ENCODE measurements around the gene ESRRA. TPM values are rescaled to one million over a fixed set of nuclear protein-coding genes. Genes with fewer than 3 reads are reported as not detected.
A peak's percentile ranks its signal among the peaks of the same experiment; 100 is the strongest.

Gene ESRRA
- total and polyA plus RNA-seq, 9 of the 15 experiments (the other 6 are each of a cell fraction or from before 2014, with no cell fraction given): 0.27 to 89.7 (median 23.7) TPM

DNA sequence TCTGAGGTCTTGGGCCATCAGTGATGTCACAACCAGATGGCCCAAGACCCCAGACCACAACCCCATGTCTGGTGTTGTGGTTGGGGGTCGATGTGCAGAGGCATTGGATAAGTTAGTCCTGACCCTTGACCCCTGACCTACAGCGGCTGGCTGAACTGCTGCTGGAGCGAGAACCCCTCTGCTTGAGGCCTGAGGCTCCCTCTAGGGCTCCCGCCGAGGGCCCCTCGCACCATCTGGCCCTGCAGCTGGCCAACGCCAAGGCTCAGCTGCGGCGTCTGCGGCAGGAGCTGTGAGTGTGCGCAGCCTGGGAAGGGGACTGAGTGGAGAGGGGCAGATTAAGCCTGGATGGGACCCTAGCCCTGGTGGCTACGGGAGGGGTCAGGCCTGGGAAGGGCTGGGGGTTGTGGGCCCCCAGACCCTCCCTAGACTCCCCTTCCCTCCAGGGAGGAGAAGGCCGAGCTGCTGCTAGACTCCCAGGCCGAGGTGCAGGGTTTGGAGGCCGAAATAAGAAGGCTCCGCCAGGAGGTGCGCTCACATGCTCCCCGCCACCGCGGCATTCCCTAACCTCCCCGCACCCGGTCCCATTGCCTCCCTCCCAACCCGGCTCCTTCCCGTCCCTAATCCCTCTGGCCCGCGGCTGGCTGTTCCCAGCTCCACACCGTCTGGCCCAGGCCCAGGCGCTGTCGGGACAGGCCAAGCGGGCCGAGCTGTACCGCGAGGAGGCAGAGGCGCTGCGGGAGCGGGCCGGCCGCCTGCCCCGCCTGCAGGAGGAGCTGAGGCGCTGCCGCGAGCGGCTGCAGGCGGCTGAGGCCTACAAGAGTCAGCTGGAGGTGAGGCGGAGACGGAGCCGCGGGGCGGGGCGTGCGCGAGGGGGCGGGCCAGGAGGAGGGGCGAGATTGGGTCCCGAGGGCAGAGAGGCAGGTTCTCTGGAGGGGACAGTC, 36.8 kb downstream of the ESRRA start (continued):
- TF ChIP-seq, protein P1, sequence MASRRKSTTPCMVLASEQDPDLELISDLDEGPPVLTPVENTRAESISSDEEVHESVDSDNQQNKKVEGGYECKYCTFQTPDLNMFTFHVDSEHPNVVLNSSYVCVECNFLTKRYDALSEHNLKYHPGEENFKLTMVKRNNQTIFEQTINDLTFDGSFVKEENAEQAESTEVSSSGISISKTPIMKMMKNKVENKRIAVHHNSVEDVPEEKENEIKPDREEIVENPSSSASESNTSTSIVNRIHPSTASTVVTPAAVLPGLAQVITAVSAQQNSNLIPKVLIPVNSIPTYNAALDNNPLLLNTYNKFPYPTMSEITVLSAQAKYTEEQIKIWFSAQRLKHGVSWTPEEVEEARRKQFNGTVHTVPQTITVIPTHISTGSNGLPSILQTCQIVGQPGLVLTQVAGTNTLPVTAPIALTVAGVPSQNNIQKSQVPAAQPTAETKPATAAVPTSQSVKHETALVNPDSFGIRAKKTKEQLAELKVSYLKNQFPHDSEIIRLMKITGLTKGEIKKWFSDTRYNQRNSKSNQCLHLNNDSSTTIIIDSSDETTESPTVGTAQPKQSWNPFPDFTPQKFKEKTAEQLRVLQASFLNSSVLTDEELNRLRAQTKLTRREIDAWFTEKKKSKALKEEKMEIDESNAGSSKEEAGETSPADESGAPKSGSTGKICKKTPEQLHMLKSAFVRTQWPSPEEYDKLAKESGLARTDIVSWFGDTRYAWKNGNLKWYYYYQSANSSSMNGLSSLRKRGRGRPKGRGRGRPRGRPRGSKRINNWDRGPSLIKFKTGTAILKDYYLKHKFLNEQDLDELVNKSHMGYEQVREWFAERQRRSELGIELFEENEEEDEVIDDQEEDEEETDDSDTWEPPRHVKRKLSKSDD (conservative IDR thresholded peaks at IDR 0.05; ENCODE audit: low read length): no peak
- TF ChIP-seq MIER1 (IDR thresholded peaks at IDR 0.05; ENCODE audit: low read depth) (no peak), PRMT5 (CRISPR knock-in tag; IDR thresholded peaks at IDR 0.05) (peak; percentile 45; the same call in 1 of the 2 replicates), RFX1 (IDR thresholded peaks at IDR 0.05) (no peak), ZFP30 (CRISPR knock-in tag; IDR thresholded peaks at IDR 0.05; ENCODE audit: borderline replicate concordance) (no peak), FOXJ2 (tag; IDR thresholded peaks at IDR 0.05) (no peak), CBFA2T3 (IDR thresholded peaks at IDR 0.05) (0 out of 2 replicates have a peak, but pooled peaks have one; percentile 23), ETS2 (tag; IDR thresholded peaks at IDR 0.05; ENCODE audit: borderline replicate concordance, poor library complexity, severe bottlenecking) (no peak), RFX5 (IDR thresholded peaks at IDR 0.05; ENCODE audit: low read depth, low read length) (no peak), EZH2 (IDR thresholded peaks at IDR 0.05; ENCODE audit: borderline replicate concordance, low read depth, low read length) (no peak), TGIF2 (CRISPR knock-in tag; IDR thresholded peaks at IDR 0.05) (no peak), SRSF9 (IDR thresholded peaks at IDR 0.05; ENCODE audit: borderline replicate concordance, low read depth, low read length) (no peak), HNRNPUL1 (IDR thresholded peaks at IDR 0.05; ENCODE audit: low read length) (no peak), GATAD2A (IDR thresholded peaks at IDR 0.05) (0 out of 2 replicates have a peak, but pooled peaks have one; percentile 63), ZNF165 (CRISPR knock-in tag; IDR thresholded peaks at IDR 0.05; ENCODE audit: borderline replicate concordance) (no peak), PHF20 (IDR thresholded peaks at IDR 0.05; ENCODE audit: partially characterized antibody) (peak; percentile 73), PTRF (tag; IDR thresholded peaks at IDR 0.05) (no peak), ZNF507 (tag; conservative IDR thresholded peaks at IDR 0.05) (no peak)
- TF ChIP-seq, protein P2, sequence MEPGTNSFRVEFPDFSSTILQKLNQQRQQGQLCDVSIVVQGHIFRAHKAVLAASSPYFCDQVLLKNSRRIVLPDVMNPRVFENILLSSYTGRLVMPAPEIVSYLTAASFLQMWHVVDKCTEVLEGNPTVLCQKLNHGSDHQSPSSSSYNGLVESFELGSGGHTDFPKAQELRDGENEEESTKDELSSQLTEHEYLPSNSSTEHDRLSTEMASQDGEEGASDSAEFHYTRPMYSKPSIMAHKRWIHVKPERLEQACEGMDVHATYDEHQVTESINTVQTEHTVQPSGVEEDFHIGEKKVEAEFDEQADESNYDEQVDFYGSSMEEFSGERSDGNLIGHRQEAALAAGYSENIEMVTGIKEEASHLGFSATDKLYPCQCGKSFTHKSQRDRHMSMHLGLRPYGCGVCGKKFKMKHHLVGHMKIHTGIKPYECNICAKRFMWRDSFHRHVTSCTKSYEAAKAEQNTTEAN (CRISPR knock-in tag; IDR thresholded peaks at IDR 0.05): no peak
- TF ChIP-seq, protein P3, sequence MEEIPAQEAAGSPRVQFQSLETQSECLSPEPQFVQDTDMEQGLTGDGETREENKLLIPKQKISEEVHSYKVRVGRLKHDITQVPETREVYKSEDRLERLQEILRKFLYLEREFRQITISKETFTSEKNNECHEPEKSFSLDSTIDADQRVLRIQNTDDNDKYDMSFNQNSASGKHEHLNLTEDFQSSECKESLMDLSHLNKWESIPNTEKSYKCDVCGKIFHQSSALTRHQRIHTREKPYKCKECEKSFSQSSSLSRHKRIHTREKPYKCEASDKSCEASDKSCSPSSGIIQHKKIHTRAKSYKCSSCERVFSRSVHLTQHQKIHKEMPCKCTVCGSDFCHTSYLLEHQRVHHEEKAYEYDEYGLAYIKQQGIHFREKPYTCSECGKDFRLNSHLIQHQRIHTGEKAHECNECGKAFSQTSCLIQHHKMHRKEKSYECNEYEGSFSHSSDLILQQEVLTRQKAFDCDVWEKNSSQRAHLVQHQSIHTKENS (CRISPR knock-in tag; IDR thresholded peaks at IDR 0.05): no peak
- TF ChIP-seq, protein P4, sequence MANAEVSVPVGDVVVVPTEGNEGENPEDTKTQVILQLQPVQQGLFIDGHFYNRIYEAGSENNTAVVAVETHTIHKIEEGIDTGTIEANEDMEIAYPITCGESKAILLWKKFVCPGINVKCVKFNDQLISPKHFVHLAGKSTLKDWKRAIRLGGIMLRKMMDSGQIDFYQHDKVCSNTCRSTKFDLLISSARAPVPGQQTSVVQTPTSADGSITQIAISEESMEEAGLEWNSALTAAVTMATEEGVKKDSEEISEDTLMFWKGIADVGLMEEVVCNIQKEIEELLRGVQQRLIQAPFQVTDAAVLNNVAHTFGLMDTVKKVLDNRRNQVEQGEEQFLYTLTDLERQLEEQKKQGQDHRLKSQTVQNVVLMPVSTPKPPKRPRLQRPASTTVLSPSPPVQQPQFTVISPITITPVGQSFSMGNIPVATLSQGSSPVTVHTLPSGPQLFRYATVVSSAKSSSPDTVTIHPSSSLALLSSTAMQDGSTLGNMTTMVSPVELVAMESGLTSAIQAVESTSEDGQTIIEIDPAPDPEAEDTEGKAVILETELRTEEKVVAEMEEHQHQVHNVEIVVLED (CRISPR knock-in tag; IDR thresholded peaks at IDR 0.05): no peak
